GM19463 (cell line): ENCODE results near the gene STAP2.

ENCODE experiments used
- ATAC-seq: cut with Tn5 transposase; IDR thresholded peaks from one replicate; pipeline ENCODE4 v1.9.1; 2021; ENCODE audit warnings: mild to moderate bottlenecking, moderate library complexity; ENCODE audit not compliant: unreplicated experiment

The STAP2 gene

GRCh38 chr19:4370418-4371041 is 31.9 kb upstream of the STAP2 start:
- ATAC-seq: no peak

- ATAC-seq: peak; percentile 47
Observed at GRCh38 chr19:4369888-4370260, 31.2 kb upstream of the STAP2 start.

- ATAC-seq: peak; percentile 50
Observed at GRCh38 chr19:4369109-4369887, 30.7 kb upstream of the STAP2 start.

- ATAC-seq: no peak
Observed at GRCh38 chr19:4368128-4368820, 29.6 kb upstream of the STAP2 start.

GRCh38 chr19:4367781-4368127 is 29.1 kb upstream of the STAP2 start:
- ATAC-seq: no peak

GRCh38 chr19:4367336-4367723 is 28.7 kb upstream of the STAP2 start:
- no peak for ATAC-seq

GRCh38 chr19:4366666-4367335 is 28.2 kb upstream of the STAP2 start:
- ATAC-seq: no peak

- no peak for ATAC-seq
Observed at GRCh38 chr19:4365791-4366665, 27.4 kb upstream of the STAP2 start.

- no peak for ATAC-seq
Observed at GRCh38 chr19:4365341-4365740, 26.7 kb upstream of the STAP2 start.

GRCh38 chr19:4363571-4364304 is 25.1 kb upstream of the STAP2 start:
- ATAC-seq: no peak

- ATAC-seq: no peak
Observed at GRCh38 chr19:4362831-4363545, 24.4 kb upstream of the STAP2 start.

- ATAC-seq: no peak
Observed at GRCh38 chr19:4362101-4362828, 23.6 kb upstream of the STAP2 start.

GRCh38 chr19:4361152-4362046 is 22.8 kb upstream of the STAP2 start:
- ATAC-seq: no peak

- ATAC-seq: no peak
Observed at GRCh38 chr19:4360641-4361151, 22.1 kb upstream of the STAP2 start.

- ATAC-seq: no peak
Observed at GRCh38 chr19:4360081-4360569, 21.5 kb upstream of the STAP2 start.

GRCh38 chr19:4359627-4360000 is 21.0 kb upstream of the STAP2 start:
- no peak for ATAC-seq
